HCT116 (cell line): Measurements from ENCODE around the gene PPP2R3A.

ENCODE experiments used
- CEBPB ChIP-seq: IDR thresholded peaks from 2 replicates; pipeline ENCODE4 v1.6.1; 2012; ENCODE audit warnings: low read depth
- ELF1 ChIP-seq: IDR thresholded peaks from 2 replicates; pipeline ENCODE4 v1.6.1; 2012; ENCODE audit warnings: low read depth, borderline replicate concordance
- EZH2 ChIP-seq: fragments of 200-600 bp; sonication (generic); IDR thresholded peaks from 2 replicates; pipeline ENCODE4 v1.6.1; 2017; ENCODE audit warnings: antibody characterized with exemption, mixed run types
- EZH2phosphoT487 ChIP-seq: fragments of 200-600 bp; IDR thresholded peaks from 2 replicates; pipeline ENCODE4 v1.6.1; 2018; ENCODE audit warnings: antibody characterized with exemption, borderline replicate concordance
- POLR2A ChIP-seq: IDR thresholded peaks from 2 replicates; pipeline ENCODE4 v1.7.0; 2011; ENCODE audit warnings: borderline replicate concordance; ENCODE audit not compliant: insufficient read depth, insufficient read length; ENCODE audit errors: extremely low read depth
- POLR2AphosphoS5 ChIP-seq: IDR thresholded peaks from 2 replicates; pipeline ENCODE4 v1.6.1; 2011; ENCODE audit warnings: mild to moderate bottlenecking, low read depth, low read length, moderate library complexity
- SP1 ChIP-seq: IDR thresholded peaks from 2 replicates; pipeline ENCODE4 v1.6.1; 2012; ENCODE audit warnings: low read depth
- TCF7L2 ChIP-seq: IDR thresholded peaks from 2 replicates; pipeline ENCODE4 v1.7.0; 2011; ENCODE audit warnings: borderline replicate concordance, inconsistent platforms; ENCODE audit not compliant: insufficient read depth, insufficient read length; ENCODE audit errors: extremely low read depth
- ZFX ChIP-seq: fragments of 450-650 bp; IDR thresholded peaks from 2 replicates; pipeline ENCODE4 v1.6.1; 2017
- TF ChIP-seq, protein P1 (sequence below), 3 experiments: fragments of 200-600 bp in 1 of 3; sonication (generic) in 1 of 3; IDR thresholded peaks in 2 of 3; conservative IDR thresholded peaks in 1 of 3; 2 replicates each; pipeline ENCODE4 v1.5.1; 2012 to 2017; ENCODE audit warnings: low read depth in 2 of 3, low read length in 2 of 3, antibody characterized with exemption in 1 of 3, borderline replicate concordance in 1 of 3, control low read depth in 1 of 3, mild to moderate bottlenecking in 1 of 3, mixed read lengths in 1 of 3, mixed run types in 1 of 3, moderate library complexity in 1 of 3; ENCODE audit not compliant: insufficient read depth in 1 of 3
- TF ChIP-seq, protein P2 (sequence below): IDR thresholded peaks from 2 replicates; pipeline ENCODE4 v1.6.1; 2012
- TF ChIP-seq, protein P3 (sequence below): IDR thresholded peaks from 2 replicates; pipeline ENCODE4 v1.6.1; 2012; ENCODE audit warnings: low read depth

DNA sequence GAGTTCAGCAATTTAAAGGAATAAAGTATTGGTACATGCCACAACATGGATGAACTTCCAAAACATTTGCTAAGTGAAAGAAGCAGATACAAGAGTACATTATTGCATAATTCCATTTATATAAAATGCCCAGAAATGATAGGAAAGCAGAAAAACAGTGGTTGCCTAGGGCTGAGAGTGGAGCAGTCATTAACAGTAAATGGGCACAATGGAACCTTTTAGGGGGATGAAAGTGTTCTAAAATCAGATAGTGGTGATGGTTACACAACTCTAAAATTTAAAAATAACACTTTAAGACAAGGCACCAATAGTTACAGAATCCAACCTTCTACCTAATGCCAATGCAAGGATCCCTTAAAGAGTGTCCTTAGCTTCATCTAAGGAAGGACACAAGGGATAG, 196.0 kb downstream of the PPP2R3A start:
- TF ChIP-seq, protein P1, sequence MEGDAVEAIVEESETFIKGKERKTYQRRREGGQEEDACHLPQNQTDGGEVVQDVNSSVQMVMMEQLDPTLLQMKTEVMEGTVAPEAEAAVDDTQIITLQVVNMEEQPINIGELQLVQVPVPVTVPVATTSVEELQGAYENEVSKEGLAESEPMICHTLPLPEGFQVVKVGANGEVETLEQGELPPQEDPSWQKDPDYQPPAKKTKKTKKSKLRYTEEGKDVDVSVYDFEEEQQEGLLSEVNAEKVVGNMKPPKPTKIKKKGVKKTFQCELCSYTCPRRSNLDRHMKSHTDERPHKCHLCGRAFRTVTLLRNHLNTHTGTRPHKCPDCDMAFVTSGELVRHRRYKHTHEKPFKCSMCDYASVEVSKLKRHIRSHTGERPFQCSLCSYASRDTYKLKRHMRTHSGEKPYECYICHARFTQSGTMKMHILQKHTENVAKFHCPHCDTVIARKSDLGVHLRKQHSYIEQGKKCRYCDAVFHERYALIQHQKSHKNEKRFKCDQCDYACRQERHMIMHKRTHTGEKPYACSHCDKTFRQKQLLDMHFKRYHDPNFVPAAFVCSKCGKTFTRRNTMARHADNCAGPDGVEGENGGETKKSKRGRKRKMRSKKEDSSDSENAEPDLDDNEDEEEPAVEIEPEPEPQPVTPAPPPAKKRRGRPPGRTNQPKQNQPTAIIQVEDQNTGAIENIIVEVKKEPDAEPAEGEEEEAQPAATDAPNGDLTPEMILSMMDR (IDR thresholded peaks at IDR 0.05 in 2 of 3, conservative IDR thresholded peaks at IDR 0.05 in 1 of 3; ENCODE audit: borderline replicate concordance in 1 of 3, insufficient read depth in 1 of 3, low read depth in 2 of 3, low read length in 2 of 3), result no peak
- TF ChIP-seq POLR2AphosphoS5, result no peak
- no peak for TF ChIP-seq EZH2
- TF ChIP-seq EZH2phosphoT487, result no peak
- TF ChIP-seq TCF7L2, result no peak
- TF ChIP-seq, protein P2, sequence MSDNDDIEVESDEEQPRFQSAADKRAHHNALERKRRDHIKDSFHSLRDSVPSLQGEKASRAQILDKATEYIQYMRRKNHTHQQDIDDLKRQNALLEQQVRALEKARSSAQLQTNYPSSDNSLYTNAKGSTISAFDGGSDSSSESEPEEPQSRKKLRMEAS, result no peak
- no peak for TF ChIP-seq SP1
- TF ChIP-seq, protein P3, sequence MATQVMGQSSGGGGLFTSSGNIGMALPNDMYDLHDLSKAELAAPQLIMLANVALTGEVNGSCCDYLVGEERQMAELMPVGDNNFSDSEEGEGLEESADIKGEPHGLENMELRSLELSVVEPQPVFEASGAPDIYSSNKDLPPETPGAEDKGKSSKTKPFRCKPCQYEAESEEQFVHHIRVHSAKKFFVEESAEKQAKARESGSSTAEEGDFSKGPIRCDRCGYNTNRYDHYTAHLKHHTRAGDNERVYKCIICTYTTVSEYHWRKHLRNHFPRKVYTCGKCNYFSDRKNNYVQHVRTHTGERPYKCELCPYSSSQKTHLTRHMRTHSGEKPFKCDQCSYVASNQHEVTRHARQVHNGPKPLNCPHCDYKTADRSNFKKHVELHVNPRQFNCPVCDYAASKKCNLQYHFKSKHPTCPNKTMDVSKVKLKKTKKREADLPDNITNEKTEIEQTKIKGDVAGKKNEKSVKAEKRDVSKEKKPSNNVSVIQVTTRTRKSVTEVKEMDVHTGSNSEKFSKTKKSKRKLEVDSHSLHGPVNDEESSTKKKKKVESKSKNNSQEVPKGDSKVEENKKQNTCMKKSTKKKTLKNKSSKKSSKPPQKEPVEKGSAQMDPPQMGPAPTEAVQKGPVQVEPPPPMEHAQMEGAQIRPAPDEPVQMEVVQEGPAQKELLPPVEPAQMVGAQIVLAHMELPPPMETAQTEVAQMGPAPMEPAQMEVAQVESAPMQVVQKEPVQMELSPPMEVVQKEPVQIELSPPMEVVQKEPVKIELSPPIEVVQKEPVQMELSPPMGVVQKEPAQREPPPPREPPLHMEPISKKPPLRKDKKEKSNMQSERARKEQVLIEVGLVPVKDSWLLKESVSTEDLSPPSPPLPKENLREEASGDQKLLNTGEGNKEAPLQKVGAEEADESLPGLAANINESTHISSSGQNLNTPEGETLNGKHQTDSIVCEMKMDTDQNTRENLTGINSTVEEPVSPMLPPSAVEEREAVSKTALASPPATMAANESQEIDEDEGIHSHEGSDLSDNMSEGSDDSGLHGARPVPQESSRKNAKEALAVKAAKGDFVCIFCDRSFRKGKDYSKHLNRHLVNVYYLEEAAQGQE, result no peak
- no peak for TF ChIP-seq CEBPB
- TF ChIP-seq ELF1, result no peak
- TF ChIP-seq POLR2A, result no peak
- TF ChIP-seq ZFX, result no peak
